ENCODE data around the gene MLX. TPM values are rescaled to one million over a fixed set of nuclear protein-coding genes. Genes with fewer than 3 reads are reported as not detected.

The MLX gene
- total RNA-seq, 1 donor from 2014 or later = 33.9 TPM

GRCh38 chr17:42563543-42563942 is 3.4 kb upstream of the MLX start:
- Histone ChIP-seq H3K4me1 (peaks cover 54% of the 10 kb centered on the region), H3K27me3 (no peaks in the 10 kb centered on the region), H3K9me3 (no peaks in the 10 kb centered on the region), H3K36me3 (peaks cover 0 to 26% of the 10 kb centered on the region in 2 donors), H3K27ac (peak overlapping the region; percentile 8), H3K4me3 (peak overlapping the region in 1 of 2 donors; percentile 85)
- TF ChIP-seq POLR2AphosphoS5 (IDR thresholded peaks at IDR 0.05; ENCODE audit: insufficient read depth in 1 of 2, low read depth in 1 of 2) (no peak), CTCF (IDR thresholded peaks at IDR 0.05) (no peak), POLR2A (IDR thresholded peaks at IDR 0.05) (no peak)
- intact Hi-C loops (cut with DNase I) = no loop called here
- DNase-seq (ENCODE audit: extremely low spot score in 2 of 2) = no peak

- DNase-seq (ENCODE audit: extremely low spot score in 2 of 2) = no peak
- intact Hi-C loops (cut with DNase I) = no loop called here
- Histone ChIP-seq H3K36me3 (peaks cover 0 to 30% of the 10 kb centered on the region in 2 donors), H3K27me3 (no peaks in the 10 kb centered on the region), H3K4me3 (no peak overlapping the region), H3K4me1 (peaks cover 56% of the 10 kb centered on the region), H3K27ac (peak overlapping the region; percentile 8), H3K9me3 (no peaks in the 10 kb centered on the region)
- no peak for TF ChIP-seq POLR2AphosphoS5 (IDR thresholded peaks at IDR 0.05; ENCODE audit: insufficient read depth in 1 of 2, low read depth in 1 of 2)
- TF ChIP-seq CTCF (IDR thresholded peaks at IDR 0.05) = no peak
- TF ChIP-seq POLR2A (IDR thresholded peaks at IDR 0.05) = no peak
Observed at GRCh38 chr17:42563950-42564349, 3.0 kb upstream of the MLX start.

- Histone ChIP-seq H3K4me1 (peaks cover 56% of the 10 kb centered on the region), H3K4me3 (no peak overlapping the region), H3K9me3 (no peaks in the 10 kb centered on the region), H3K27me3 (no peaks in the 10 kb centered on the region), H3K36me3 (peaks cover 0 to 40% of the 10 kb centered on the region in 2 donors), H3K27ac (no peak overlapping the region)
- intact Hi-C loops (cut with DNase I) = no loop called here
- no peak for DNase-seq (ENCODE audit: extremely low spot score in 2 of 2)
- TF ChIP-seq POLR2A (IDR thresholded peaks at IDR 0.05) (no peak), POLR2AphosphoS5 (IDR thresholded peaks at IDR 0.05; ENCODE audit: insufficient read depth in 1 of 2, low read depth in 1 of 2) (no peak), CTCF (IDR thresholded peaks at IDR 0.05) (no peak)
Observed at GRCh38 chr17:42564815-42565522, 1.9 kb upstream of the MLX start.

- Histone ChIP-seq H3K9me3 (no peaks in the 10 kb centered on the region), H3K27ac (no peak overlapping the region), H3K4me1 (peaks cover 56% of the 10 kb centered on the region), H3K36me3 (peaks cover 0 to 46% of the 10 kb centered on the region in 2 donors), H3K27me3 (no peaks in the 10 kb centered on the region), H3K4me3 (no peak overlapping the region)
- no peak for DNase-seq (ENCODE audit: extremely low spot score in 2 of 2)
- TF ChIP-seq CTCF (IDR thresholded peaks at IDR 0.05) = no peak
- intact Hi-C loops (cut with DNase I) = no loop called here
Observed at GRCh38 chr17:42565523-42566214, 1.2 kb upstream of the MLX start.
